Epidermal melanocyte (primary cell): ENCODE measurements around the gene AGBL4.

Source experiments
- DNase-seq: peaks from one replicate; pipeline ENCODE4 v3.0.0; 2011; ENCODE audit warnings: low spot score; ENCODE audit not compliant: insufficient read length

The AGBL4 gene

DNA sequence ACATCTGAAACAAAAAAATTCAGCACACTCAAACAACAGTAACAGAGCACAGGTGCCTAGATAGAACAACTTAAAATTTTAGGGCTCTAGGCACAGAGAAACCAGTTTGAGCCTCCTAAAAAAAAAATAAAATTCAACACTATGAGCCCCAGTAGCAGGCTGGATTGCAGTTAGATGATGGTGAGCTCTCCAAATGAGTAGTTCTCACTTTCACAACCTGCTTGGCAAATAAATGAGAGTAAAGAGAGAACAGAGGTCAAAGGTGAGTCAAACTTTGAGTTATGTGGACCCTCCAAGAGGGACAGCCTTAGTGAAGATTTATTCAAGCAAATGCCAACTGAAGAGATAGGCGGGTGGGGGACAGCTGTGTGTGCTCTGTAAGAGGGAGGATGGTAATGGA is 1250.6 kb downstream of the AGBL4 start:
- DNase-seq = no peak

- DNase-seq = no peak
Measured at GRCh38 chr1:48772211-48772610, 1251.5 kb downstream of the AGBL4 start.

DNA sequence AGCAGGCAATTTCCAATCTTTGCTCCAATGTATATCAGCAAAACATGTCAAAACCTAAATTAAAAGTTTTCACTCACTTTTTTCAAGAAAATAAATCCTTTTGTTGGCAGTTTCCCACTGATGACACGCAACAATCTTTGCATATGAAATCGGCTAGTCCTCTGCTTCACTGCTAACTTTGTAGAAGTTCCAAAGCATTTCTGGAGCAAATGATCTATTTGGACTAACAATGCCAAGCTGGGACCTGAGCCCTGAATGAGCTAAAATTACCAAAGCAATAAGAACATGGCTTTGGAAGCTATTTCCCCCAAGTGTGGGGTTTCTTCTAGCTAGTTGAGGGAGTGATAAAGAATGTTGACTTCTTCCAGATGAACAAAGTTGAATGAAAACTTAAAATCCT is 1252.2 kb downstream of the AGBL4 start:
- no peak for DNase-seq

GRCh38 chr1:48767975-48768510 is 1255.7 kb downstream of the AGBL4 start:
- DNase-seq = no peak

DNA sequence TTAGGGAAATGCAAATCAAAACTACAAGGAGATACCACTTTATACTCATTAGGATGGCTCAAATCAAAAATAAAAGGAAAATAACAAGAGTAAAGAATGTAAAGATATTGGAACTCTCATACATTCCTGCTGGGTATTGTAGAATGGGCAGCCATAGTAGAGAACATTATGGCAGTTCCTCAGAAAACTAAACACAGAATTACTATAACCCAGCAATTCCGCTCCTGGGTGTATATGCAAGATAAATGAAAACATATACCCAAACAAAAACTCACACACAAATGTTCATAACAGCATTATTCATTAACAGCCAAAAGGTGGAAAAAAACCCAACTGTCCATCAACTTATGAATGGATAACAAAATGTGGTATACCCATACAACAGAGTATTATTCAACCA is 1258.4 kb downstream of the AGBL4 start:
- DNase-seq = no peak

DNA sequence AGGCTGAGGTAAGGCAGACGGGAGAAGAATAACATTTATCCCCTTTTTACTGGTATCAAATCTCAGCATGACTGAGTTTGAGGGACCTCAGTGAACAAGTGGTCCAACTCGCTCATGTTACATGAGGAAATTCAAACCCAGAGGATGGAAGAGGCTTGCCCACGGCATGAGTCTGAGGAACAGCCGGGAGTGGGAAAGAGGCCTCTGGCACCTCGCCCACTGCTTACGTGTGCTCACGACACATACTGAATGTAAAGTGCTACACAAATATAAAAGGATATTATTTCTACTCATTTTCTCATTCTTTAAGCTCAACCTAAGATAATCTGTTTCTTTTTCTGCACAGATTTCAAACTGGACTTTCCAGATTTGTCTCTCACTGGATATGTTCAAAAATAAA is 1261.8 kb downstream of the AGBL4 start:
- DNase-seq = no peak

DNA sequence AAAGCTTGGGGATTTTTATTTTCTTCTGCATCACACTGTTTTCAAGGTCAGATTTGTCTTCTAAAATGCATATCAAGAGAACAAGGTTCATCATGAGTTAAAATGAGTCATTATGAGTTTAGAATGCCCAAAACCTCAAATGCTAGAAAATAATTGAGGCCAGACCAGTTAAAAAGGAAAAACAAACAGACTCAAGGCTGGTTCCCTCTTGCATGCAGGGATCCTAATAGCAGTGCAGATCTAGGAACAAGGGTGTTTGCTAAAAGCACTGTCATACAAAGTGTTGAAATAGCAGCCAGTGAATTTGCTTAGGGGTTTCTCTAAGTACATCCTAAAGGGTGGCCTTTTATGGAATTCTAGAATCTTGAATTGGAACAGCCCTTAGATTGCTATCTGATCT is 1262.3 kb downstream of the AGBL4 start:
- DNase-seq = peak; percentile 22

- no peak for DNase-seq
Measured at GRCh38 chr1:48760857-48761256, 1262.9 kb downstream of the AGBL4 start.

- no peak for DNase-seq
Measured at GRCh38 chr1:48758976-48759375, 1264.8 kb downstream of the AGBL4 start.

DNA sequence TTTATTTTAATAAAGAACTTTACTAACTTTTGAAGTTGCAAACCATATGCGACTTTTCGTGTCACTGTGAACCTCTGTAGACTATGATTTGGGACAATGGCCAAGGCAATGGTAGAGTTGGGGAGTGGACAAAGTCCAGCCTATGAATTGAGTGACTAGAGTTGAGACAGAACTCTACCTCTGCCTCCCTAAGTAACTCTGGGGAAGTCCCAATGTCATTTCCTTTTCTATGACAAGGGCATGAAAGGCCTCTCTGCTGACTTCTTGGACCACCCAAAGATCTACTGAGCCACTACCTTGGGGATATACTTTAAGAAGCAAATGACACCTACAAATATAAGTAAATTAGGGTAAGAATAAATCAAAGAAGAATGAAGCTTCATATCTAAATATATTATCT is 1266.4 kb downstream of the AGBL4 start:
- no peak for DNase-seq

DNA sequence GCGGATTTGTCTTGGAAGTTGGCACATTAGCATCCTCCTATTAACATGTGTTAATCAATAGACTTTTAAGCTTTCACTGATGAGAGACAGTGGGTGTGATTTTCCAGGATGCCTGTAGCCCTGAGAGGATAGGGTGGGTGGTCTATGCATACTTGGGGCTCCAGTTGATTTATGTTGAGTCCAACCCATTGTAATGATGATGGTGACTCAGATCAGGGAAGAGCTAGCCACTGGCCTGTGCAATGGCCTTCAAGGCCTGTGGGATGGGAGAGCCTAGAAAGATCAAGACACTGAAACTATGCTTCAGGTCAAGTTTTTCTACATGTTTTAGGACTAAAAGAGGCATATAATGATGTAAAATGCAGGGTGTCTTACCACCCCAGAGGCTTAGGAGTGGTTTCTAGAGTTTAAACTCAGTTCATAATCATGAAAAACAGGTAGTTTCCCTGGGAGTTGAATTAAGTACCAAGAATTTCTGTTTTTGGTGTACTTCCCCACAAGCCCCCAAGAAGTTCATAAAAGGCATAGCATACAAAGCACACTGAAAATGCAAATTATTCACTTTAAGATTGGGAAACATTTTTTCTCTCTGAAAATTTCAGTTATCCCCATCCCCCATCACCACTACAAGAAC is 1267.0 kb downstream of the AGBL4 start:
- DNase-seq = no peak

DNA sequence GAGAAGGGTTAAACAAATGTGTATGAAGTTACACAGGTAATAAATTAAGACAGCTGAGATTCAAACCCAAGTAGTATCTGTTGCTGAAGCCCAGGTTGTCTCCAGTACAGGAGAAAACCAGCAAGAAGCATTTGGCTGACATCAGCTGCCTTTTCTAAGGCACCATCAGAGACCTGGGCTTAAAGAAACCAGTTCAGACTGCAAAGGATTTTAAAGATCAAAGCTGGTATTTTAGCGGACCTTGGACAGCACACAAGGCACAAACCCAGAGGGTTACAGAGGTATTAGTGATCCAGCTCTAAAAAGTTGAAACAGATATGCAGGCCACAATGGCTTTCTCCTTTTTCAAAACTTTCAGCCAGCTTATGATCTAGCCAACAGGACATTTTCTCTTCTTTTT is 1270.5 kb downstream of the AGBL4 start:
- no peak for DNase-seq

DNA sequence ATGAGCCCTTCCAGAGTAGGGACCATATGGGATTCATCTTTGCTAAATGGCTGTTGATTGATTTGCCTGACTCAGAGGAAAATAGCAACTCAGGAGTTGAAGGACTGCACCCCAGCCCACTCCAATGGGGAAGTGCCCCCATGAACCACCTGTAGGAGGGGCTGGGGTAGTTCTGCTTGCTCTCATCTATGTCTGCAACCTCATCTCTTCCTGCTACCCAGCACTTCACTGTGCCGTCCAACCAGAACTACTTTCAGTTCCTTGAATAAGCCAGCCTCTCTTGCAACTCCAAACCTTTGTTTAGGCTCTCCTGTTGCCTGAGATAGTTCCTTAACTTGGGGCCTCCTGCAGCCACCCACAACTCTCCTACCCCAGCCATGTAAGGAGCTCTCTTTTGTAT is 1273.6 kb downstream of the AGBL4 start:
- DNase-seq = no peak

GRCh38 chr1:48749068-48749467 is 1274.7 kb downstream of the AGBL4 start:
- no peak for DNase-seq

GRCh38 chr1:48746906-48747305 is 1276.8 kb downstream of the AGBL4 start:
- no peak for DNase-seq

DNA sequence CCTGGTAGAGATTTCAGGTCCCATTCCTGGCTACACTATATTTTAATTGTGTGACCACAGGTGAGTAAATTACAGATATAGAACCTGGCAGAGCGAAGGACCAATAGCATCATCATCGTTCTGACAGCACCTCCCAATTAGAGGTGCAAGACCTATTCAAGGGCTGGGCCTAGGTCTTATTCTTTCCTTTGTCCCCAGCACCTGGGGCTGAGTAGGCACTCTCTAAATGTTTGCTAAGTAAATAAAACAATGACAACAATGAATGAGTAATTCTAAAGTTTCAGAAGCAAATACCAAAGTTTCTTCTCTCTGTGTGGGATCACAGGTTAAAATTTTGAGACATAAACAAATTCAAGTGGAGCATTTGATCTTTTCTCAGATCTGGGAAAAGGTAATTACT is 1279.7 kb downstream of the AGBL4 start:
- no peak for DNase-seq

DNA sequence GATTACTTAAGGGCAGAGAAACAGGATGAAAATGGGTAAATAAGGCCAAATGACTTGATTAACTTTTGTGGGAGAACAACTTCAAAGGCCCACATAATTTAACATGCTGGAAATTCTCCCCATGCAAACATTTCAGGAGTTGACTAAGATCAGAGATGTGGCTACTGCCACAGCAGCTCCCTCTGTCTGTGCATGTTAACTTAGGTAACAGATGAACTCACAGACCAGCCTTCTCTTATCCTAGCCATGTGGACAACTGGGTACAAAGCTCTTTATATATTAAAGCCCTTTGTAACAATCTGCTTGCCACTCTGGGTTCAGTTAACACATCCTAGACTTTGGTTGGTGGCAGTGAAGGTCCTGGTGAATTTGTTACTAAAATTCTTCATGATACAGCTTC is 1280.3 kb downstream of the AGBL4 start:
- DNase-seq = no peak

GRCh38 chr1:48741380-48741779 is 1282.4 kb downstream of the AGBL4 start:
- DNase-seq = no peak

DNA sequence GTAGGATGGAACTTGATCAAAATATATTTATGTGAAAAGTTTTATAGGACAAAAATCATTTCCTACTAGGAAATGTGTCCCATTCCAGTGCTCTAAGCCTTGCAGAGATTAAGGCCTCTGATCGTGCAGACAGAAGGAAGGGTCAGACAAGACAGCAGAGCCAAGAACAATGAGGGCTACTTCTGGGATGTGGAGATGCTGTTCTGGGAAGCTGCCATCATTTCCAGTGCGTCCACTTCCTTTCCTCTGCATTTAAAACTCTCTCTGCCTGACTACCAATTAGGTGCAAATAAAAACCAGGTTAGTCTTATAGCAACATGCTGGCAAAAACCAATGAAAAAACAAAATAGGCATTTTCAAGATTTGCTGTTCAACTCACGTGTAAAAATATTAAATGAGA is 1283.1 kb downstream of the AGBL4 start:
- no peak for DNase-seq

DNA sequence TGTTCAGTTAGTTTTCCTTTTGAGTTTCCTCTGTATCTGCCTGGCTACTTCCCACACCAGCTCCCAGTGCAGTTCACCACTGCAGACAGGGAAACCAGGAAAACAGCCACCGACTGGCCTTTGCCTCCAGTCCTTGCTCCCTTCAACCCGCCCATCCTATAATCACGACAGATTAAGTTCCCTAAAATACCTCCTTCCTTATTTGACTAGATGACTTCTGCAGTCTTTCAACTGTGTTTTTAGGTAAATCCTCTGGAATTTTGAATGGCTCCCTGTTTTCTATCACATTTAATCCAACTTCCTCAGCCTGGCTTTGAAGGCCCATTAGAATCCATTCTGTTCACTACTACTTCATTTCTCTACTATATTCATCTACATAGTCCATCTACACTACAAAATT is 1284.7 kb downstream of the AGBL4 start:
- DNase-seq = no peak

DNA sequence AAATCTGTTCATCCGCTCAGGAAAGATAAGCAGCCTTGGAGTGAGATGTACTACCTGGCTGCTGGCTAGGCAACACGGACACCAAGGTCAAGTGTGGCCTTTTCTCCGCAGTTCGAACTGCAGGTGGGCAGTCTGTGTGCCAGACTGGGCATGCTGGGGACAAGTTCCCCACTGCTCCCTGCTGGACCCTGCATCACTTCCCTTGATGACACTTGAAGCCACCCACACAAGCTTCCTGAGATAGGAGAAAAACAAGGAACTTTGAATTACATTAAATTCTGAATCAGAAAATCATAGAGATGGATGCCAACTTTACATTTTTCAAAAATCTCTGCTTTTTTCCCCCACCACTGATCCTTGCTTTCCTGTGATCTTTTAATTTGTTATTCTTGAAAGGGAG is 1285.4 kb downstream of the AGBL4 start:
- no peak for DNase-seq

- no peak for DNase-seq
Measured at GRCh38 chr1:48735796-48736195, 1288.0 kb downstream of the AGBL4 start.

- DNase-seq = no peak
Measured at GRCh38 chr1:48730164-48730910, 1293.4 kb downstream of the AGBL4 start.
